Caco-2 (cell line): ENCODE data around the gene CCDC197. TPM values are rescaled to one million over a fixed set of nuclear protein-coding genes. Genes with fewer than 3 reads are reported as not detected.

Source experiments
- BruUV-seq: library from RNA; stranded (reverse); fragments of 400-500 nt; replicated peaks from 2 replicates; lab custom pipeline; 2021; lab: Mats Ljungman, UMichigan
- CTCF ChIA-PET: fragments of 300-600 bp; sonication (Branson Sonifier 250); formaldehyde crosslinking; loops from one replicate; lab custom pipeline; 2022; ENCODE audit warnings: antibody characterized with exemption; lab: Charles Lee
- POLR2A ChIA-PET: fragments of 300-600 bp; sonication (Branson Sonifier 250); formaldehyde crosslinking; loops from one replicate; lab custom pipeline; 2022; ENCODE audit warnings: antibody characterized with exemption; lab: Charles Lee
- DNase-seq, 2 experiments: peaks; one replicate each; pipeline versions ENCODE4 v3.0.0 to v3.0.0-alpha.2; 2020 to 2022
- H3K27me3 ChIP-seq: replicated peaks from 2 replicates; pipeline ENCODE4 v1.6.0; 2011; ENCODE audit warnings: low read length; ENCODE audit not compliant: control insufficient read depth, insufficient read depth
- H3K36me3 ChIP-seq: 2 replicates; pipeline ENCODE4 v1.5.1; 2011; ENCODE audit warnings: low read length; ENCODE audit not compliant: control insufficient read depth, insufficient read depth
- H3K4me1 ChIP-seq: fragments of 250-450 bp; sonication (Bioruptor Pico); 2 replicates; pipeline ENCODE4 v1.5.1; 2020; ENCODE audit warnings: mild to moderate bottlenecking
- H3K4me3 ChIP-seq: 2 replicates; pipeline ENCODE4 v1.5.1; 2011; ENCODE audit warnings: low read depth, mild to moderate bottlenecking, control low read depth, low read length
- H3K9me3 ChIP-seq: fragments of 250-450 bp; sonication (Bioruptor Pico); 2 replicates; pipeline ENCODE4 v1.5.1; 2020; ENCODE audit warnings: mild to moderate bottlenecking, moderate library complexity
- H3K27ac Mint-ChIP-seq: one replicate; pipeline ENCODE4 v1.8.0; 2022; ENCODE audit warnings: mixed read lengths; ENCODE audit not compliant: unreplicated experiment
- H3K27me3 Mint-ChIP-seq: one replicate; pipeline ENCODE4 v1.8.0; 2022; ENCODE audit warnings: mixed read lengths; ENCODE audit not compliant: insufficient read depth, unreplicated experiment
- H3K36me3 Mint-ChIP-seq: one replicate; pipeline ENCODE4 v1.8.0; 2022; ENCODE audit warnings: mild to moderate bottlenecking, mixed read lengths; ENCODE audit not compliant: insufficient read depth, unreplicated experiment
- H3K4me1 Mint-ChIP-seq: one replicate; pipeline ENCODE4 v1.8.0; 2022; ENCODE audit warnings: low read depth, mixed read lengths; ENCODE audit not compliant: unreplicated experiment
- H3K4me3 Mint-ChIP-seq: one replicate; pipeline ENCODE4 v1.8.0; 2022; ENCODE audit warnings: mild to moderate bottlenecking, moderate library complexity, mixed read lengths; ENCODE audit not compliant: unreplicated experiment
- H3K9me3 Mint-ChIP-seq: one replicate; pipeline ENCODE4 v1.8.0; 2022; ENCODE audit warnings: mixed read lengths; ENCODE audit not compliant: unreplicated experiment
- intact Hi-C: fragments of 100-400 bp; cut with micrococcal nuclease; formaldehyde crosslinking; loops from one replicate; pipeline ENCODE4 v1.10.0; 2022; ENCODE audit not compliant: unreplicated experiment
- total RNA-seq: library from RNA; stranded (reverse); gene quantifications from 2 replicates; pipeline ENCODE4 v1.2.3, GENCODE V29; 2022
- TF ChIP-seq, protein P1 (sequence below), 2 experiments: fragments of 200-600 bp in 1 of 2; IDR thresholded peaks; 1 replicate in 1 of 2; 2 replicates in 1 of 2; pipeline versions ENCODE4 v1.5.1 to v1.8.0; 2011 to 2022; ENCODE audit warnings: antibody characterized with exemption in 1 of 2, control low read depth in 1 of 2, inconsistent platforms in 1 of 2, low read depth in 1 of 2, low read length in 1 of 2, mild to moderate bottlenecking in 1 of 2, moderate library complexity in 1 of 2; ENCODE audit not compliant: insufficient read depth in 1 of 2, severe bottlenecking in 1 of 2, unreplicated experiment in 1 of 2

The CCDC197 gene
- total RNA-seq, 1 experiment from 2014 or later = not detected

DNA sequence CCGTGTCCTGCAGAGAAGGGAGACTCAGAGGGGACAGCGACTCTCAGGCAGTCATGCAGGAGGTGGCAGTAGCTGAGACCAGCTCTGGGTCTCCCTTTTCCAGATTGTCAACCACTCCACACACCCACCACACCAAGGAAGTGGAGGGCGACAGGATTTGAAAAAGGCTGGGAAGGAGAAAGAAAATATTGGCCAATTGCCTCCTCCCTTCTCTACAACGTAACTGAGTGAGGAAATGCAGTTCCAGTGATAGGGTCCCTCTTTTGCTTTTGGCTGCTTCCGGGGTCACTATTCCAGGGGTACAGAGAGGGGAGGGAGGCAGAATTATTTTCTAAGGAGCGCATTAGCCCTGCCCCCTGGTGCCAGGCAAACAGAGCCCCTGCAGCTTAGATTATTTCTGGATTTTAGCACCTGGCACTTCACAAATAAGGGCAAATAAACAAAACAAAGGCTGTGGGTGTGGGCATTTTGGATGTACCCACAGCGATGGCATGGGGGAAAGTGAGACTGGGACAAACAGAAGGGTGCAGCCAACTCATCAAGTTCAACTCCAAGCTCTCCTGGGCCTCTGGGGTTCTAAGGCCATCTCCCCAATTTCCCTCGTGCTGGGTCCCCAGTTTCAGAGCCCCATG is 41.1 kb upstream of the CCDC197 start:
- POLR2A ChIA-PET = no interaction called here
- no peaks in the 10 kb centered on the region for H3K27me3 Mint-ChIP-seq
- intact Hi-C loops = loop anchor here (5.0 kb wide), 1 partner anchor 46 kb away; no protein-coding TSS in a partner anchor

DNA sequence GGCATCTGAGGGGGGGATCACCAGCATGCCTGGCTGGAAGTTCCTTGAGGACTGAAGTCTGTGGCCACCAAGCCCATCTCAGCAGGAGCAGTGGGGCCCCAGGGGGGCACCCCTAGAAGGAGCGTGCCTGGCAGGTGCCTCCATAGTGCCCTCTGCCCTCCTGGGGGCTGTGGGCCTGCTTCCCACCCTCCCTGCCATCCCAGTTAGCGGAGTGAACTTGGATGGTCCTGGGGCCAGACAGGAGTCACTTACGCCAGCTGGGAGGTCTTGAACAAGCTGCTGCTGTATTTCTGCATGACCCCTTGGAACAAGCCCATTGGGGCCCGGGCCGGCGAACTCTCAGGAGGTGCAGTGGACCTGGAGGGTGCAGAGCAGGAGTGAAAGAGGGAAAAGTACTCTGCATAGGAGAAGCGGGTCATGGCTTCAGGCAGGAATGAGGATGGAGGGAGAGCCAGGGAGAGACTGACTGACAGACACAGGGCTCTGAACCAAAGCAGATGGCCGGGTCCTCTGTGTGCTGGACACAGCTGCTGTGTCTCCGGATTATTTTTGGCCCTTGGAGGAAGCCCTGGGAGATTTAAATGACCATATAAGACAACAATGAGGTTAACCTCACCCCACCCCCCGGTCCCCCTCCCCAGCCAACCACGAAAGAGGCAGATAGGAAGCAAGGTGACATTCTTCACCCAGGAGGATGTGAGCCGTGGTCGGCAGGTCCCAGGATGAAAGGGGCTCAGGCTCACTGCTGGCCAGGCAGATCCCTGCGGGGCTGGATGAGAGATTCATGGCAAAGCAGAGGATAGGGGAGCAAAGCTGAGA is 40.4 kb upstream of the CCDC197 start:
- Histone ChIP-seq H3K36me3 (no peaks in the 10 kb centered on the region), H3K4me3 (no peak overlapping the region), H3K9me3 (no peaks in the 10 kb centered on the region), H3K4me1 (peaks cover 39% of the 10 kb centered on the region), H3K27me3 (no peaks in the 10 kb centered on the region)
- intact Hi-C loops = loop anchor here (5.0 kb wide), 1 partner anchor 46 kb away; no protein-coding TSS in a partner anchor
- ChIA-PET CTCF (no interaction called here), POLR2A (no interaction called here)
- DNase-seq = no peak
- no peaks in the 10 kb centered on the region for H3K27me3 Mint-ChIP-seq
- no TSS peak for BruUV-seq
- peaks cover 14% of the 10 kb centered on the region for H3K4me1 Mint-ChIP-seq
- H3K27ac Mint-ChIP-seq = peak overlapping the region; percentile 39
- H3K36me3 Mint-ChIP-seq = no peaks in the 10 kb centered on the region
- no peak overlapping the region for H3K4me3 Mint-ChIP-seq
- TF ChIP-seq, protein P1, sequence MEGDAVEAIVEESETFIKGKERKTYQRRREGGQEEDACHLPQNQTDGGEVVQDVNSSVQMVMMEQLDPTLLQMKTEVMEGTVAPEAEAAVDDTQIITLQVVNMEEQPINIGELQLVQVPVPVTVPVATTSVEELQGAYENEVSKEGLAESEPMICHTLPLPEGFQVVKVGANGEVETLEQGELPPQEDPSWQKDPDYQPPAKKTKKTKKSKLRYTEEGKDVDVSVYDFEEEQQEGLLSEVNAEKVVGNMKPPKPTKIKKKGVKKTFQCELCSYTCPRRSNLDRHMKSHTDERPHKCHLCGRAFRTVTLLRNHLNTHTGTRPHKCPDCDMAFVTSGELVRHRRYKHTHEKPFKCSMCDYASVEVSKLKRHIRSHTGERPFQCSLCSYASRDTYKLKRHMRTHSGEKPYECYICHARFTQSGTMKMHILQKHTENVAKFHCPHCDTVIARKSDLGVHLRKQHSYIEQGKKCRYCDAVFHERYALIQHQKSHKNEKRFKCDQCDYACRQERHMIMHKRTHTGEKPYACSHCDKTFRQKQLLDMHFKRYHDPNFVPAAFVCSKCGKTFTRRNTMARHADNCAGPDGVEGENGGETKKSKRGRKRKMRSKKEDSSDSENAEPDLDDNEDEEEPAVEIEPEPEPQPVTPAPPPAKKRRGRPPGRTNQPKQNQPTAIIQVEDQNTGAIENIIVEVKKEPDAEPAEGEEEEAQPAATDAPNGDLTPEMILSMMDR (IDR thresholded peaks at IDR 0.05; ENCODE audit: insufficient read depth in 1 of 2, low read depth in 1 of 2, low read length in 1 of 2, severe bottlenecking in 1 of 2, unreplicated experiment in 1 of 2) = no peak
- no peaks in the 10 kb centered on the region for H3K9me3 Mint-ChIP-seq

More for the DNA sequence above, 41.1 kb upstream of the CCDC197 start:
- no peak for DNase-seq
- CTCF ChIA-PET = no interaction called here
- H3K36me3 ChIP-seq = no peaks in the 10 kb centered on the region
- no peak overlapping the region for H3K4me3 Mint-ChIP-seq
- no TSS peak for BruUV-seq
- TF ChIP-seq, protein P1 (IDR thresholded peaks at IDR 0.05; ENCODE audit: insufficient read depth in 1 of 2, low read depth in 1 of 2, low read length in 1 of 2, severe bottlenecking in 1 of 2, unreplicated experiment in 1 of 2) = no peak
- H3K27ac Mint-ChIP-seq = peak overlapping the region; percentile 50
- no peaks in the 10 kb centered on the region for H3K9me3 ChIP-seq
- H3K9me3 Mint-ChIP-seq = no peaks in the 10 kb centered on the region
- H3K4me1 Mint-ChIP-seq = peaks cover 14% of the 10 kb centered on the region
- H3K4me3 ChIP-seq = no peak overlapping the region
- no peaks in the 10 kb centered on the region for H3K27me3 ChIP-seq
- H3K36me3 Mint-ChIP-seq = no peaks in the 10 kb centered on the region
- peaks cover 36% of the 10 kb centered on the region for H3K4me1 ChIP-seq

DNA sequence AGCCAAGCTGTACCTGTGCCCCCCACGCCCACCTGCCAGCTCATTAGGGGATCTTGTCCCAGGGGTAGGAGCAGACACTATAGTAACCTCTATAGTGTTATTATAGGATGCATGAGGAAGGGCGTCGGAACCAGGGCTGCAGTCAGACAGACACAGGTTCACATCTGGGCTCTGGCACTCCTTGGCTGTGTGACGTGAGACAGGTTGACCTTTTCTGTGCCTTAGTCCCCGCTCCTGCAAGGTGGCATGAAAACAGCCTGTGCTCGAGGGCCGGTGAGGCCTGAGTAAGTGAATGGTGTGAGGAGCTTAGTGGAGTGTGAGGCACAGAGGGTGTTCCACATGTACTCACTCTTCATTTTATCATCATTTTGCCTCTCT is 39.8 kb upstream of the CCDC197 start:
- no peak overlapping the region for H3K4me3 ChIP-seq
- peaks cover 39% of the 10 kb centered on the region for H3K4me1 ChIP-seq
- H3K9me3 ChIP-seq = no peaks in the 10 kb centered on the region
- H3K4me3 Mint-ChIP-seq = no peak overlapping the region
- CTCF ChIA-PET = no interaction called here
- no peaks in the 10 kb centered on the region for H3K27me3 ChIP-seq
- POLR2A ChIA-PET = no interaction called here
- H3K27me3 Mint-ChIP-seq = no peaks in the 10 kb centered on the region
- BruUV-seq = no TSS peak
- TF ChIP-seq, protein P1 (IDR thresholded peaks at IDR 0.05; ENCODE audit: insufficient read depth in 1 of 2, low read depth in 1 of 2, low read length in 1 of 2, severe bottlenecking in 1 of 2, unreplicated experiment in 1 of 2) = no peak
- H3K9me3 Mint-ChIP-seq = no peaks in the 10 kb centered on the region
- DNase-seq = no peak
- intact Hi-C loops = loop anchor here (5.0 kb wide), 1 partner anchor 45 kb away; no protein-coding TSS in a partner anchor
- H3K36me3 Mint-ChIP-seq = no peaks in the 10 kb centered on the region
- peaks cover 14% of the 10 kb centered on the region for H3K4me1 Mint-ChIP-seq
- H3K27ac Mint-ChIP-seq = peak overlapping the region; percentile 39
- no peaks in the 10 kb centered on the region for H3K36me3 ChIP-seq
